Stimulated activated CD4-positive, alpha-beta T cell treated with anti-CD3 and anti-CD28 coated beads, Interleukin-1b, Interleukin-23, amount 100 ng/mL, for 24 hours (primary cell): ENCODE results near the gene AQP7.
"Not testable (repeated sequence)": the region's sequence is repeated elsewhere in the genome, so short reads cannot be mapped to it uniquely, and the experiment has no call there.

Experiments used
- DNase-seq, 4 experiments: peaks; one replicate each; pipeline ENCODE4 v3.0.0-alpha.2; 2020; ENCODE audit warnings: low read depth in 4 of 4, low spot score in 1 of 4

The AQP7 gene

GRCh38 chr9:33399047-33399446, 3.3 kb downstream of the AQP7 start:
- not testable (repeated sequence) for DNase-seq

GRCh38 chr9:33397801-33398200, 4.6 kb downstream of the AQP7 start:
- not testable (repeated sequence) for DNase-seq

- not testable (repeated sequence) for DNase-seq
These were observed 7.0 kb downstream of the AQP7 start for GRCh38 chr9:33395159-33395879.

GRCh38 chr9:33393986-33394385, 8.4 kb downstream of the AQP7 start:
- not testable (repeated sequence) for DNase-seq

GRCh38 chr9:33393581-33393980, 8.8 kb downstream of the AQP7 start:
- DNase-seq = no peak

- DNase-seq = not testable (repeated sequence)
These were observed 9.8 kb downstream of the AQP7 start for GRCh38 chr9:33392591-33393021.

- DNase-seq = not testable (repeated sequence)
These were observed 11.1 kb downstream of the AQP7 start for GRCh38 chr9:33391111-33391771.

GRCh38 chr9:33388110-33388994, 14.0 kb downstream of the AQP7 start:
- DNase-seq = no peak

GRCh38 chr9:33386998-33387397, 15.4 kb downstream of the AQP7 start:
- not testable (repeated sequence) for DNase-seq

GRCh38 chr9:33386641-33386996, 15.7 kb downstream of the AQP7 start:
- not testable (repeated sequence) for DNase-seq

- not testable (repeated sequence) for DNase-seq
These were observed 16.3 kb downstream of the AQP7 start for GRCh38 chr9:33385979-33386640.

- DNase-seq = not testable (repeated sequence)
These were observed 16.8 kb downstream of the AQP7 start for GRCh38 chr9:33385536-33385935.

- DNase-seq = not testable (repeated sequence)
These were observed 19.0 kb downstream of the AQP7 start for GRCh38 chr9:33383396-33383795.

GRCh38 chr9:33382397-33382796, 20.0 kb downstream of the AQP7 start:
- DNase-seq = not testable (repeated sequence)

- DNase-seq = no peak
These were observed 21.1 kb downstream of the AQP7 start for GRCh38 chr9:33381231-33381791.

- no peak for DNase-seq
These were observed 21.8 kb downstream of the AQP7 start for GRCh38 chr9:33380390-33381094.

- DNase-seq = no peak
These were observed 22.5 kb downstream of the AQP7 start for GRCh38 chr9:33379666-33380389.

- no peak for DNase-seq
These were observed 24.1 kb downstream of the AQP7 start for GRCh38 chr9:33378121-33378795.
